Right atrium auricular region (tissue), 2 donors: ENCODE data around the gene ARID3C. TPM values are rescaled to one million over a fixed set of nuclear protein-coding genes. Genes with fewer than 3 reads are reported as not detected.

Experiments used
- DNase-seq: peaks from one replicate; pipeline ENCODE4 v3.0.0-alpha.2; 2019; ENCODE audit warnings: low spot score
- H3K27ac ChIP-seq, 2 donors: fragments of 200-600 bp; sonication (generic); 1 replicate in 1 of 2; 2 replicates in 1 of 2; pipeline ENCODE4 v1.5.1; 2016 to 2019
- H3K27me3 ChIP-seq, 2 donors: fragments of 200-600 bp; sonication (generic); one replicate each; pipeline versions ENCODE4 v1.5.1 to v1.6.0; 2017 to 2019
- H3K36me3 ChIP-seq: fragments of 200-600 bp; sonication (generic); one replicate; pipeline ENCODE4 v1.5.1; 2016
- H3K4me1 ChIP-seq, 2 donors: fragments of 200-600 bp; sonication (generic); one replicate each; pipeline versions ENCODE4 v1.5.1 to v1.6.0; 2017 to 2019
- H3K4me3 ChIP-seq, 2 donors: fragments of 200-600 bp; sonication (generic); 1 replicate in 1 of 2; 2 replicates in 1 of 2; pipeline ENCODE4 v1.5.1; 2017 to 2019; ENCODE audit warnings: mild to moderate bottlenecking in 1 of 2, moderate library complexity in 1 of 2
- H3K9me3 ChIP-seq, 2 donors: fragments of 200-600 bp; sonication (generic); one replicate each; pipeline ENCODE4 v1.5.1; 2019
- CTCF ChIP-seq, 2 donors: fragments of 200-600 bp; sonication (generic); IDR thresholded peaks; one replicate each; pipeline ENCODE4 v1.5.1; 2019; ENCODE audit warnings: antibody characterized with exemption in 2 of 2
- total RNA-seq, 2 donors: library from RNA; depleted of rRNA; stranded (reverse); fragments of >200 nt; gene quantifications; one replicate each; pipeline ENCODE4 v1.1.0, GENCODE V29; 2016

Gene ARID3C
- total RNA-seq, 2 donors from 2014 or later: not detected

DNA sequence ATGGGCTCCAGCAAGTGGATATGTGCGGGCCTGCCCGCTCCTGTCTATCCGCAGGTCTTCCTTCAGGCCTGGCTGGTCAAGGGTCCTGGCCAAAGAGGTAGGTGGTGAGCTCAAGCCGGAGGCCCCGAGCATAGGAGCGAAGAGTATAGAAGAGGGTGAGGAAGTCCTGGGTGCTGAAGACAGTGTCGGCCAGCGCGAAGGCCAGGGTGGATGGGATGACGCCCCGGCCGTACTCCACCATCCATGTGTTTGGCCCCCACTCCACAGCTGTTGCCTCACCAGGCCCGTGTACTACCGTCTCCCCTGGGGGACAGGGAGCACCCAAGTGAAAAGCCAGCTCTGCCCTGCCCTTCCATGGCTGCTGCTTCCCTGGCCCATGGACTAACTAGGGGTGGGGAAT, 6.7 kb upstream of the ARID3C start:
- Histone ChIP-seq H3K27me3 (no peaks in the 10 kb centered on the region), H3K4me3 (no peak overlapping the region), H3K36me3 (peaks cover 7% of the 10 kb centered on the region), H3K27ac (no peak overlapping the region), H3K9me3 (no peaks in the 10 kb centered on the region), H3K4me1 (peaks cover 0 to 19% of the 10 kb centered on the region in 2 donors)
- TF ChIP-seq CTCF (IDR thresholded peaks at IDR 0.05): no peak
- no peak for DNase-seq

DNA sequence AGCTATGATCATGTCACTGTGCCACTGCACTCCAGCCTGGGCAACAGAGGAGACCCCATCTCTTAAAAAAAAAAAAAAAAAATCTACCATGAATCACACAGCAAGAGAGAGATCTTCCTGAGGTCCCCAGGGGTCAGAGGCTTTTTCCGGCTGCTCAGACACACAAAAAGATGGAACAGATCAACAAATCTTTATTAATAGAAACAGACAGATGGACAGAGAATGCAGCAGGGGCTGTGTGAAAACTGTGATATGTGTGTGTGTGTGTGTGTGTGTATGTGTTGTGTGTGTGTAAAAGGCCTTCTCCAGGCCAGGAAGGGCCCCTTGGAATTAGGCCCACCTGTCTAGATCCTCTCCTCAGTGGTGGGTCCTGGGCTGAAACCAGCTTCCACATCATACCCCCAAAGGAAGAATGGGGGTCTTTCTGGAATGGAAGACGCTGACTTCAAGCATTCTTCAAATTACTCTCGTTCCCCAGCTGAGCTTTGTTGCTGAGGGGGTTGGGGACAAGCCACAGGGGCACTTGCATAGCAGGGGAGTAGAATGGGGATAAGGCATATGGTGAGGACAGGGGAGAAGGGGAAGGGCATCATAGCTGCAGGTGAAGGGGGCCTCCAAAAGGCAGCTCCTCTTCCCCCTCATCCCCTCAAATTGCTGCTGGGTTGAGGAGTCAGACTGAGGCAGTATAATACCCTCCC, 5.8 kb upstream of the ARID3C start:
- Histone ChIP-seq H3K27me3 (no peaks in the 10 kb centered on the region), H3K27ac (no peak overlapping the region), H3K4me1 (peaks cover 0 to 19% of the 10 kb centered on the region in 2 donors), H3K4me3 (no peak overlapping the region), H3K36me3 (peaks cover 7% of the 10 kb centered on the region), H3K9me3 (no peaks in the 10 kb centered on the region)
- no peak for TF ChIP-seq CTCF (IDR thresholded peaks at IDR 0.05)
- no peak for DNase-seq

DNA sequence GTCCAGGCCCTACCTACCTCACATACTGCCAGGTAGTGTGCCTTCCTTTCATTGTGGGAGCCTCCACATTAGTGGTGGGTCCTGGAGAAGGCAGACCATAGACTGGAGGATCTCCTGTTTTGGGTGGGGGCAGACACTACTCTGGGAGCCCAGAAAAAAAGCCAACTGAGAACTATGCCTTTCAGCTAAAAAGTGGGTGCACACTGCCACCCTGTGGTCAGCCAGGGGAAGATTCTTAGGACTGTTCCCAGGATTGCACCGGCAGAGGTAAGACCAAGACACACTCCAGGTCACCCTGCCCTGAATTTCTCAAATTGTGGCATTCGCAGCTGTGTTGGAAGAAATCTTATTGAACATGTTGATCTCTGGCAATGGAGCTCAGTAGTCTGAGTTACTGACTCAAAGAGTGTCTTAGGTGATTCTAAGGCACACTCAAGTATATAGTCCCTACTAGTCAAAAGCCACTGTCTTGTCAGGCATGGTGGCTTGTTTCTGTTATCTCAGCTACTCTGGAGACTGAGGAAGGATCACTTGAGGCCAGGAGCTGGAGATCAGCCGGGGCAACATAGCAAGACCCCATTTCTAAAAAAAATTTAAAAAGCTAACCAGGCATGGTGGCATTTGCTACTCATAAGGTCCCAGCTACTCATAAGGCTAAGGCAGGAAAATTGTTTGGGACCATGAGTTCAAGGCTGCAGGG, 5.1 kb upstream of the ARID3C start:
- no peak overlapping the region for H3K27ac ChIP-seq
- H3K36me3 ChIP-seq: peaks cover 7% of the 10 kb centered on the region
- peaks cover 0 to 23% of the 10 kb centered on the region in 2 donors for H3K4me1 ChIP-seq
- H3K9me3 ChIP-seq: no peaks in the 10 kb centered on the region
- peak; percentile 77 for DNase-seq
- no peak overlapping the region for H3K4me3 ChIP-seq
- no peaks in the 10 kb centered on the region for H3K27me3 ChIP-seq
- TF ChIP-seq CTCF (IDR thresholded peaks at IDR 0.05): peak; percentile 70 to 87

DNA sequence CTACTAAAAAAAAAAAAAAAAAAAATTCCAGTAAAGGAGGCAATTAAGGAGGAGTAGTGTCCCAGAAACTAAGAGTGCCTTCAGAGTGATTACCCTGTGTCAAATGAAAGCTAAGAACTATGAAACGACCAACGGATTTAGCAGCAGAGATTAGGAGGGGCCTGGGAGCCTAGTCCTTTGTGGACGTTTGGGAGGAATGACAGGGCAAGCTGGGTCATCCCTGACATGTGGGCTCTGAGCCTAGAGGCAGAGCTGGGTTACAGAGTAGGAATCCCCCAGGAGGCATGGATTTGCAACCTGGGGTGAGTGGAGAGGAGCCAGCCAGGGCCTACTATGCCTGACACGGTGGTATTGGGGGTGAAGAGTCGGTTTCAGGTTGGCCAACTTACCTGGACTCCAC, 4.3 kb upstream of the ARID3C start:
- no peak for TF ChIP-seq CTCF (IDR thresholded peaks at IDR 0.05)
- no peak overlapping the region for H3K27ac ChIP-seq
- H3K4me3 ChIP-seq: no peak overlapping the region
- H3K4me1 ChIP-seq: peaks cover 0 to 24% of the 10 kb centered on the region in 2 donors
- no peaks in the 10 kb centered on the region for H3K9me3 ChIP-seq
- H3K36me3 ChIP-seq: peaks cover 7% of the 10 kb centered on the region
- no peak for DNase-seq
- peaks cover under 1 to 1% of the 10 kb centered on the region in 2 donors for H3K27me3 ChIP-seq

DNA sequence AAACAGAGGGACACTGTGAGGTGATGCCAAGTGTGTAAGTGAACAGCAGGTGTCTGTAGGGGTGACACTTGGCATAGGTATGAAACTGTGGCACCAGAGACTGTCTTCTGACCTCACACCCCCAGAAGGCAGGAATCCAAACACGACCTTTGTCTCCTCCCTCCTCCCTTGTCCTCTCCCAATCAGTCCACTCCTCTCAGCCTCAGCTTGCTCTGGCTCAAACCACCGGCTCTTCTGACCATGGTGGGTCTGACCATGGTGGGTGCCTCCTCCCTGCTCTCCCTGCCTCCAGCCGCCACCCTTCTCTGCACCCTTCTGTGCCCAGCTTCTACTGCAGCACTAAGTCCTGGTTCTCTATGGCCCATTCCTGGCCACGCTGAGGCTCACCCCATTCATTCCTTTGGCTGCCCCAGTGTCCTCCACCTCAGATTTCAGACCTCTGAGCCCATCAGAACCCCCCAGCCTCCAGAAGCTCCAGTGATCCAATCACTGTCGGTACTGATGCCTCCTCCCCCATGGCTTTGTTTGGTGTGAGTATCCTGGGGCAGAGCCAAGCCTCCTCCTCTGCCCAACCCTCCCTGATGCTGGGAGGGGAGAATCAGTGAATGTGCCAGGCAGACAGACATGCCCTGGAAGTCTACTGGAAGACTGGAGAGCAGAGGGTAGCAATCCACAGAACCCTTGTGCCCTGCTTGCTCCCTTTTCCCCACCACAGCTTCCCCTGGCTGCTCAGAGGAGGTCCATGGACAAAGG, 1.7 kb upstream of the ARID3C start:
- Histone ChIP-seq H3K27ac (no peak overlapping the region), H3K4me1 (peaks cover 0 to 10% of the 10 kb centered on the region in 2 donors), H3K9me3 (no peaks in the 10 kb centered on the region), H3K27me3 (peaks cover 9 to 15% of the 10 kb centered on the region in 2 donors), H3K36me3 (peaks cover 6% of the 10 kb centered on the region), H3K4me3 (no peak overlapping the region)
- no peak for DNase-seq
- TF ChIP-seq CTCF (IDR thresholded peaks at IDR 0.05): no peak
